ENCODE data around the gene MPZL2. TPM values are rescaled to one million over a fixed set of nuclear protein-coding genes. Genes with fewer than 3 reads are reported as not detected.
A peak's percentile ranks its signal among the peaks of the same experiment; 100 is the strongest.

MPZL2 gene
- total RNA-seq, 4 donors from 2014 or later, result 6.6 to 31.6 (median 13.9) TPM

DNA sequence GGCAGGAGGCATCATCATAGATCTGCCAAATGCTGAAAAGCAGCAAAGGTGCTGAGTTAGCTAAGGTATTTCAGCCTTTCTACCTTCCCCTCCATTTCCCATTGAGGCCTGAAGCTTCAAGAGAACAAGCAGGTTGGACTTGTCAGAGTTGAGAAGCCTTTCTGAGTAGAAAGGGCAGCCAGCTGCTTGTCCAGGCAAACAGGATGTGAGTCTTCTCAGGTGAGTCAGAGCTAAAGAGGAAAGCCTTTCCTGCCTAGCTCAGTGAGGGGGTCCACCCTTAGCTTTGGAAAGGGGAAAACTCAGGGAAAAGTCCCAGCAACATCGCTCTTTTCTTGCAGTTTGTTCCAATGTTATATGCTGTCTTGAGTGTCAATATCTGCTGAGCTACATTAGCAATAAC, 13.2 kb upstream of the MPZL2 start:
- H3K4me1 ChIP-seq, result peaks cover 0 to 5% (median 2%) of the 10 kb centered on the region in 4 donors
- H3K9me3 ChIP-seq, result no peaks in the 10 kb centered on the region
- no peaks in the 10 kb centered on the region for H3K36me3 ChIP-seq
- WGBS, result 85% methylated on average over 1 of the region's 1 CpG
- no peak overlapping the region for H3K4me3 ChIP-seq
- H3K27ac ChIP-seq (replicated peaks in 1 of 4), result peak overlapping the region in 2 of 4 donors; percentile 7 to 13
- TF ChIP-seq POLR2AphosphoS5 (IDR thresholded peaks at IDR 0.05), result peak in 1 of 2 donors; percentile 69
- TF ChIP-seq POLR2A (IDR thresholded peaks at IDR 0.05; ENCODE audit: low read depth), result no peak
- H3K27me3 ChIP-seq, result peaks cover 0 to 39% (median 2%) of the 10 kb centered on the region in 4 donors
- intact Hi-C loops (cut with DNase I), result no loop called here
- peak; percentile 84 for DNase-seq (ENCODE audit: extremely low spot score)

DNA sequence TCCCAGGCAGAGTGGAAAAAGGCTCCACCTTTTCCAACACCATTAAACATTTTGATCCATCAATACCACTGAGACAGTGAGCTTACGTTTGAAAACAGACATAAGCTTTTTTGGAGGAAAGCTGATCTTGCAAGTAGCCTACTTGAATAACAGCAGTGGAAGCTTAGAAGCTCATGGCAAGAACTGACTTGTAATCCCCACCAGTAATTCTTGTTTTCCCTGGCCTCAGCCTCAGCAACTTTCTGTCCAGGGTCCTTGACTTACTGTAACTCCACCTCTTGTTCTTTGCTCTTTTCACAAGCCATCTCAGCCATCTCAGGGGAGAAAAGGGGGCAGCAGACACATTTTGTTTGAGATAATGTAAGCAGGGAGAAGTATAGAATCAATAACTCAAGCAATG, 12.3 kb upstream of the MPZL2 start:
- no peak overlapping the region for H3K4me3 ChIP-seq
- TF ChIP-seq POLR2A (IDR thresholded peaks at IDR 0.05; ENCODE audit: low read depth) (no peak), EP300 (IDR thresholded peaks at IDR 0.05) (no peak), POLR2AphosphoS5 (IDR thresholded peaks at IDR 0.05) (no peak)
- TF ChIP-seq, protein P1, sequence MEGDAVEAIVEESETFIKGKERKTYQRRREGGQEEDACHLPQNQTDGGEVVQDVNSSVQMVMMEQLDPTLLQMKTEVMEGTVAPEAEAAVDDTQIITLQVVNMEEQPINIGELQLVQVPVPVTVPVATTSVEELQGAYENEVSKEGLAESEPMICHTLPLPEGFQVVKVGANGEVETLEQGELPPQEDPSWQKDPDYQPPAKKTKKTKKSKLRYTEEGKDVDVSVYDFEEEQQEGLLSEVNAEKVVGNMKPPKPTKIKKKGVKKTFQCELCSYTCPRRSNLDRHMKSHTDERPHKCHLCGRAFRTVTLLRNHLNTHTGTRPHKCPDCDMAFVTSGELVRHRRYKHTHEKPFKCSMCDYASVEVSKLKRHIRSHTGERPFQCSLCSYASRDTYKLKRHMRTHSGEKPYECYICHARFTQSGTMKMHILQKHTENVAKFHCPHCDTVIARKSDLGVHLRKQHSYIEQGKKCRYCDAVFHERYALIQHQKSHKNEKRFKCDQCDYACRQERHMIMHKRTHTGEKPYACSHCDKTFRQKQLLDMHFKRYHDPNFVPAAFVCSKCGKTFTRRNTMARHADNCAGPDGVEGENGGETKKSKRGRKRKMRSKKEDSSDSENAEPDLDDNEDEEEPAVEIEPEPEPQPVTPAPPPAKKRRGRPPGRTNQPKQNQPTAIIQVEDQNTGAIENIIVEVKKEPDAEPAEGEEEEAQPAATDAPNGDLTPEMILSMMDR (IDR thresholded peaks at IDR 0.05), result no peak
- H3K4me1 ChIP-seq, result peaks cover 0 to 5% (median 2%) of the 10 kb centered on the region in 4 donors
- peaks cover 0 to 44% (median 2%) of the 10 kb centered on the region in 4 donors for H3K27me3 ChIP-seq
- H3K36me3 ChIP-seq, result no peaks in the 10 kb centered on the region
- H3K9me3 ChIP-seq, result no peaks in the 10 kb centered on the region
- no peak overlapping the region for H3K27ac ChIP-seq (replicated peaks in 1 of 4)
- intact Hi-C loops (cut with DNase I), result no loop called here
- WGBS, result 67% methylated on average over 1 of the region's 1 CpG
- DNase-seq (ENCODE audit: extremely low spot score), result peak; percentile 80

DNA sequence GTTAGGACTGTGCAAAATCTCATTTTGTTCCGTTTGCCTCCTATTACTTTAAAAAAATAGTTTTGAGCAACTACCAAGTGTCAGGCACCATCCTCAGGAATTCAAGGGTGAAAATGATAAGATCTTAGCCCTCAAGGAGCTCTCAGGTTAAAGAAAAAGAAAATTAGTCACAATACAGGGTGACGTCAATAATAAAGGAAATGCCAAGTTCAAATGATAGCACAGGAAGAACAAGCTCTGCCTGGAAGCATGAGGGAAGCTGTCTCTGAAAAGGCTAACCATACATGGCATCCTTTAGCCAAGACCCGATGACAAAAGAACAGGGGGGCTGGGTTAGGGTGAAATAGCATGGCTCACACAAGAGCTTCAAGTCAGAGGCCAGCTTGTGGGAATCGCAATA, 11.1 kb upstream of the MPZL2 start:
- DNase-seq (ENCODE audit: extremely low spot score), result no peak
- H3K27me3 ChIP-seq, result peaks cover 0 to 44% (median 2%) of the 10 kb centered on the region in 4 donors
- peak overlapping the region; percentile 41 to 56 (median 48) for H3K27ac ChIP-seq (replicated peaks in 1 of 4)

DNA sequence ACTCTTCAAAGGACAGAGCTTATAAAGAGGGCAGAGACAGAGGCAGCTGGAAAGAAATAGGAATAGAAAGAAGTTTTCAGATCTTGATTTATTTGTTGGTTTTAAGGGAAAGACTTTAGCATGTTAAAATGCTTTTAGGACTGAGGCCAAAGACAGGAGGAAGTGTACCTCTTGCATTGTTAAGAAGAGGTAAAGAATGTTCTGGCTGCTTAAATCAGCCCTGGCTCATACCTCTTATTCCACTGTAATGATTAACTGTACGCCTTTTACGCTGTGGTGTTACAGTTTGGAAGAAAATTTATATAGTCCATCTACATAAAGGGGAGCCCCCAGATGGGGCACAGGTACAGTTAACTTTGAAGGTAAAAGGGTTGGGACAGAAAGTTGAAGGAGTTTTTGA, 10.1 kb upstream of the MPZL2 start:
- Histone ChIP-seq H3K27ac (replicated peaks in 1 of 4) (no peak overlapping the region), H3K4me3 (no peak overlapping the region), H3K4me1 (peaks cover 0 to 5% (median 2%) of the 10 kb centered on the region in 4 donors), H3K27me3 (peaks cover 0 to 51% (median 2%) of the 10 kb centered on the region in 4 donors), H3K9me3 (no peaks in the 10 kb centered on the region), H3K36me3 (no peaks in the 10 kb centered on the region)
- TF ChIP-seq POLR2AphosphoS5 (IDR thresholded peaks at IDR 0.05) (no peak), EP300 (IDR thresholded peaks at IDR 0.05) (no peak), POLR2A (IDR thresholded peaks at IDR 0.05; ENCODE audit: low read depth) (no peak)
- TF ChIP-seq, protein P1 (IDR thresholded peaks at IDR 0.05), result no peak
- no peak for DNase-seq (ENCODE audit: extremely low spot score)
- WGBS, result 71% methylated on average over 2 of the region's 2 CpGs
- intact Hi-C loops (cut with DNase I), result no loop called here

More for the DNA sequence above, 11.1 kb upstream of the MPZL2 start:
- Histone ChIP-seq H3K9me3 (no peaks in the 10 kb centered on the region), H3K4me3 (no peak overlapping the region), H3K4me1 (peaks cover 0 to 5% (median 2%) of the 10 kb centered on the region in 4 donors), H3K36me3 (no peaks in the 10 kb centered on the region)
- intact Hi-C loops (cut with DNase I), result no loop called here
- no peak for TF ChIP-seq POLR2A (IDR thresholded peaks at IDR 0.05; ENCODE audit: low read depth)
- TF ChIP-seq POLR2AphosphoS5 (IDR thresholded peaks at IDR 0.05), result peak; percentile 49
- whole genome bisulfite sequencing, result 53% methylated on average over 4 of the region's 4 CpGs

DNA sequence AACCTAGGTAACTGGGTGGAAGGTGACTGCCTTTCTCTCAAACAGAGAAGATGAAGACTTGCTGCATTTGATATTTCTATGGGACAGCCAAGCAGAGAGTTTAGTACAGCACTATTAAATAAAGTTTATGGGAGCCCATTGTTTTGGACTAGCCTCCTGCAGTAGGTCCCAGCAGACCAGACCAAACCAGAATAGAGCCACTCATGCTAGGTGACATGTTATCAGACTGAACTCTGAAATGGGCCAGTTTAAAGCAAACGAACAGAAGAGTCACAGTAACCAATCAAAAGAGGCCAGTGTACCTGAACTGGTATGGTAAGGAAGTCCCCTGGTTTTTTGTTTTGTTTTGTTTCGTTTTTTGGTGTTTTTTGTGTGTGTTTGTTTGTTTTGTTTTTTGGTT, 7.9 kb upstream of the MPZL2 start:
- intact Hi-C loops (cut with DNase I), result no loop called here

More for the DNA sequence above, 7.9 kb upstream of the MPZL2 start:
- Histone ChIP-seq H3K4me3 (no peak overlapping the region), H3K27ac (replicated peaks in 1 of 4) (no peak overlapping the region), H3K27me3 (peaks cover 0 to 52% (median 0%) of the 10 kb centered on the region in 4 donors), H3K36me3 (no peaks in the 10 kb centered on the region), H3K9me3 (no peaks in the 10 kb centered on the region), H3K4me1 (peaks cover 0 to 5% (median under 1%) of the 10 kb centered on the region in 4 donors)
- no peak for TF ChIP-seq POLR2AphosphoS5 (IDR thresholded peaks at IDR 0.05)
- no peak for TF ChIP-seq EP300 (IDR thresholded peaks at IDR 0.05)
- TF ChIP-seq, protein P1 (IDR thresholded peaks at IDR 0.05), result no peak
- TF ChIP-seq POLR2A (IDR thresholded peaks at IDR 0.05; ENCODE audit: low read depth), result no peak
- DNase-seq (ENCODE audit: extremely low spot score), result no peak
- WGBS, result 75% methylated on average over 2 of the region's 2 CpGs
